ENCODE data around the gene STYK1.

DNA sequence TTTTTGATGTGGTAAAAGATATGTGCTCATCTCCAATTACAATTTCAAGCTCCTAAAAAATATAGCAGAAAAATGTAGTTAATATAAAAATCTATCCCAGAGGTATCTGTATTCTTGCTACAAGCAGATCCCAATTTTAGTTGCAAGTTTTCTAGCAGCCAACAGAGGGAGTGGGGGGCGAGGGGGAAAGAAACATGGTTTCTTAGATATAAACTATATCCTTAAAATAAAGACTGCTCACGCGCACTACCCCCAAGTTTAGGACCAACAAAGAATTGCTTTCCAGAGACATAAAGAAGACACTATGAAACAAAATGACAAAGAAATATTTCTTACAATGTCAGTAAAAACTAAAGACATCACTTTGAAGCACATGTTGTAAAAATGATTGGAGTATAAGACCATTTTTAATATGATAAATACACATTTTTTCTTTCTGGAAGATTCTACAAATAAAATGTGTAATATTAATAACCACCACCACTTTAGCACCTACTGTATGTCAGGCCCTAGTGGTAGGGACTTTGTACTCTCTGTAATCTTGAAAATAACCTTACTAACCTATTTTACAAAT, 65.9 kb downstream of the STYK1 start:
- peak; percentile 28 for TF ChIP-seq CTCF (IDR thresholded peaks at IDR 0.05; ENCODE audit: borderline replicate concordance, extremely low read depth, low read length, poor library complexity, severe bottlenecking)
- no peak for TF ChIP-seq EZH2 (IDR thresholded peaks at IDR 0.05; ENCODE audit: borderline replicate concordance, low read depth, low read length, severe bottlenecking)
